GM21390 (cell line): ENCODE data around the gene EGFL6.
"Not testable (repeated sequence)": the region's sequence is repeated elsewhere in the genome, so short reads cannot be mapped to it uniquely, and the experiment has no call there.

Source experiments
- ATAC-seq: cut with Tn5 transposase; IDR thresholded peaks from one replicate; pipeline ENCODE4 v1.9.1; 2021; ENCODE audit not compliant: unreplicated experiment

The EGFL6 gene

DNA sequence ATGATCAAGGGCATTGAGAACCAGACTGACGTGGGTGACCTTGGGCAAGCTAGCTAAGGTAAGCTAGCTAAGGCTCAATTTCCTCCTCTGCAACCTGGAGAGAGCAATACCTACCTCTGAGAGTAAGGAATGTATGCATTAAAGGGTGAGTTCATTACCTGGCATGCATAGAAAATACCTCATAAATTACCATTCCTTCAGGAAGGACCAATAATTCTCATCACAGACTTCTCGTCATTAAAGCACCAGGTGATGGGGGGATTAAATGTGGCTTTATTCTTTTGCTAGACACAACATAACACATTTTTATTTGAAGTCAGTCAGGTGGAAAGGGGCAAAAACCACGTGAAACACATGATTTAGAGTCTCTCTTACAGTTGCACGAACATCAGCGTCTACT is 21.5 kb downstream of the EGFL6 start:
- ATAC-seq = no peak

DNA sequence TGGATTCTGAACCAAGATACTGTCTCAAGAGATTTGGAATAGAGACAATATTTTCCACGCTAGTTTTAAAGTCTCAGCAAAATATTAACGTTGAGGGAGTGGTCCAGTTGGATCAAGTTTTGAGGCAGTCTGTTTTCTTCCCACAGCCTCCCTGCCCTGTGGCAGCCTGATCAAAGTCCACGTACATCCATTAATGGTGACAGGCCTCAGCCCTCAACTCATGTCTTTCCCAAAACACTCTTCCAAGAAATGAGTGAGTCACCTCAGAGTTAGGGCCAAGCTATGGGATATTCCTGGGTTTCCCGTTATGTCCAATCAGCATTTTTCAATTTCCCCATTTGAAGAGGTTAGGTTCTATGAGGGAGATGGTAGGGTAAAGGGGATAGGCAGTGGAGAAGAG is 28.5 kb downstream of the EGFL6 start:
- ATAC-seq = no peak

DNA sequence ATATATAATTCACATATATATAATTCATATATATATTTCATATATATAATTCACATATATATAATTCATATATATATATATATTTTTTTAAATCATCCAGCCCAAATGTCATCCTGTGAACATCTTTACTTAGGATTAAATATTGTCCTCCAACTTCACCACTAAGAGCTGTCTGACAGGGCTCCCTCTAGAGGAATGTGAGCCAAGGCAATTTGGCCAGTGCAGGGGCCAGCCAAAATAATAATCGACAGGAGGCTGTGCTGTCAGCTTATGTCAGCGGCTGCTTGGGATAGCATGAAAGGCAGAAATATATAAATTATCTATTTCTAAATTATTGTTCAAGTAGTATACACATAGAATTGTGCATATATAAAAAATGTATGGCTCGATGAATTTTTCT is 29.5 kb downstream of the EGFL6 start:
- ATAC-seq = no peak

DNA sequence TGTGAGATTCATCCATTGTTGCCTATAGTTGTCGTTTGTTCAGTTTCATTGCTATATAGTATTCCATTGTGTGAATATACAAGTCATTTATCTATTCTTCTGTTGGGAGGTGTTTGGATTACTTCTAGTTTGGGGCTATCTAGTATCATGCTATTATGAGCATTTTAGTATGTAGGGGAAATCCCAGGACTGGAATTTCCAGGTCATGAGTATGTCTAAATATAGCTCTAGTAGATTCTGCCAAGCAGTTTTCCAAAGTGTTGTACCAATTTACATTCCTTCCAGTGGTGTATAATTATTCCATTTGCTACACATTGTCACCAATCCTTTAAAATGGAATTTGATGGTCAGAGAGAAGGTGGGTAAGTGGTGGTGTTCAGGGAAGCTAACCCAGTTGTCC is 30.1 kb downstream of the EGFL6 start:
- no peak for ATAC-seq

DNA sequence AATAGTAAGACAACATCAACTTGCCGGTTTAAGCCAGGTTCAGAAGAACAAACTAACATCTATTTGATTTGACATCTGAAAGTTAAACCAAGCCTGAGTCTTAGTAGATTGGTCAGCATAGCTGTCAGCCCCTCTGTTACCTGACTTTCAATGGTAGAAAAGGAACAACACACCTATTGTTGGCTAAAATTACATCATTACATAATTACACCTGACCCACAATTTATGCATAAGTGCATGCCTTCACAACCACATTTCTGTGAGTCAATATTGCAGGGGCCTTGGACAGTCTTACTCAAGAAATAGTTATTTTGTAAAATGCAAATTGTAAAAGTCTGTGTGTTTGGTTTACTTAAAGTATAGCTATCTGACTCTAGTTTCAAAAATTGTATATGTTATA is 36.2 kb downstream of the EGFL6 start:
- ATAC-seq = no peak

DNA sequence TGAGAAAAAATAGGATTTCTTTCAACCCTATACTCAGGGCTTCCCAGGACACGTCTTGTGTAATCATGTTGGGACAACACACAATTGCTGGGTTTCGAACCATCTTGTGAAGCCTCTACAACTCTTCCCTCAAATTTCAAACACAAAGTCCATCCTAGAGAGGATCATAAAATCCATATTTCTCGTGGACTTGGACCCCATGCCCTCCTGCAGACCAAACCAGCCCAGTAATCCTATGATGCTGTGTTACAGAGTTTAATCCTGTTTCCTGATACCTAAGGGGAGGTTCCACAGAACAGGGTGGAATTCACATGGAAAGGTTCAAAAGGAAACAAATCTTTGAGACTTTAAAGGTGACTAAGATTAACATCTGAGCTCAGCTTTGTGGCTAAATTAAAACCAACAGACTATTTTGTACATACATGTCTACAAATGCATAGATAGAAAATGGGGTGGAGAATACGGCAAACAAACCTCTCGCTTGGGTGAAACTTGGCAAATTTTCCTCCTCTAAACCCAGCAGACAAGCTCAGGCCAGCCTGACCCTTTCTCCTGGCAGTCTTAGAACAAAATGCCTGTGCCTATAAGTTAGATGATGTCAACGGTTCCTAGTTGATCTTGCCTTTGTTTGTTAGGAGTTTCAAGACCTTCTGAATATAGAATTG is 38.1 kb downstream of the EGFL6 start:
- ATAC-seq = no peak

DNA sequence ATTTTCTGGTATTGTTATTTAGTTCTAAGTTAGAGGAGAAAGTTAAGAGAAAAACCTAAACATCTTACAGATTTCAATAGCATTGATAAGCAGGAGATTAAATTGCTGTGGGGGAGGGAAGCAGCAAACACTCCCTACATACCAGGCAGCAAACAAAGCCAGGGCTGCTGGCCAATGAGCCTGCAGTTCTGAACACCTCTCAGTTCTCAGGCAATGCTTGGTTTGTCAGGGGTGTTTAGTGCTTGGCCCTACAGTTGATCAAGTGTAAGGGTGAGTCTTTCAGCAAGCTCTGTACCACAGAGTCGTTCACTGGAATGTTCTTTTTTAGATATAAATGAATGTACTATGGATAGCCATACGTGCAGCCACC is 38.6 kb downstream of the EGFL6 start:
- ATAC-seq = no peak

DNA sequence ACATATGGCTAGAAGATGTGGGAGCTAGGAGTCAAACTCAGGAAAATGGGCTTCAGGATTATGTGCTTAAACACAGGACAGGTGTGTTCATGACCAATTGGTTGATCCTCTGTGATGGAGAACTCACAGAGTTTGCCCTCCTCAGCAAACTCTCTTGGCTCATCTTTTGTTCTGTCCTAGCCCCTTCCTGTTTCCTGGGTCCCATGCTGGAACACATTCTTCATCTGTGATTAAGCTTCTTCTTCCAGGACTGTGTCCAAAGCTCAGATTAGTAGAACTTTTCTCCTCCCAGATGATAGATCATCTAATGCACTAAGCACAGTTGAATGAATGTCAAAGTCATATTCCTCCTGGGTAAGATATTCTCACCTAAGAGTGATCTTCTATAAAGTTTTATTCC is 44.8 kb downstream of the EGFL6 start:
- no peak for ATAC-seq

DNA sequence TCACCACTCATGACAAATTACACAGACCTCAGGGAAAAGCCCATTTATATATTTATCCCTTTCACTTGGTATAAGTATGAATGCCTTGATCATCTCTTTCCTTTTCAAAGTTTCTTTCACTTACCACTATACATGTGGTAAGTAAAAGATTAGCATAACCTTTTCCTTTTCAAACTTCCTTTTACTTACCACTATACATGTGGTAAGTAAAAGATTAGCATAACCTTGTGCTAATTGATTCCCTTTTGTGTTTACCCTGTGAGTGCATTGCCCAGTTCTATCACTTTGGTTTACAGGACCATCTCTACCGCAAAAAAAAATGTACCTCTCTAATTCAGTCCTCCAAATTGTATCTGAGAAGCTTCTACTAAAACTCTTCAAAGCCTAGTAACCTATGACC is 50.8 kb downstream of the EGFL6 start:
- ATAC-seq = no peak

DNA sequence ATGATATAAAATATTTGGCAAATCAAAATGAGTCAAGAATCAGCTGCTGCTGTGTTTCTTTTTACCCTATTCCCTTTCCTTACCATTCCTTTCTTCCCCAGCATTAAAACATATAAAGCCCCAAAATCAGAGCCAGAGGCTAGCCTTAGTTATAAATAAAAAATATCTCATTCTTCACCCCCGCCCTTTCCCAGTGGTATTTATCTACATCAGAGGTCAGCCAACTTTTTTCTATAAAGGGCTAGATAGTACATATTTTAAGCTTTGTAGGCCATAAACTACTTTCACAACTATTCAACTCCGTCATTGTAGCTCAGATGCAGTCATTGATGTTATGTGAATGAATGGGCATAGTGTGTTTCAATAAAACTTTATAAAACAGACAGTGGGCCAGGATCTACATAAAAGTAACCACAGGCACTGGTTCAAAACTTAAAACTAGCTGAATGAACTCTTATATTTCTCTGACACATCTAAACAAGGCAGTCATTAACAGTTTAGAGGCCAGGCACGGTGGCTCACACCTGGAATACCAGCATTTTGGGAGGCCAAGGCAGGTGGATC is 53.1 kb downstream of the EGFL6 start:
- no peak for ATAC-seq

DNA sequence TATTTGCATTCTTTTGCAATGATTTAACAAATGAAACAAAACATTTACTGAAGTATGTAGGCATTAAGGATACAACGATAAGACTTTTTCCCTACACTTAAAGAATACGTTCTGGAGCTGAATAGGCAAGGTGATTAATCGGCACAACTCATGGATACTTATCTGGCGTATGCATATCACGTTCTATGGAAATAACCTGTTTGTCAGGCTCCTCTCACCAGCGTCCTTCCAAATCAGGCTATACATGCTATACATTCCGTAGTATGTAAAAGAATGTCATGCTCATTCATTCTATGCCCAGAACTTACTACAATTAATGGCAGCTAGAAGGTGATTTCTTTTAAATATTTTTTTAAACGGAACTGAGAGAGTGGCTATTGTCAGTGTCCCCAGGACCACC is 57.9 kb downstream of the EGFL6 start:
- ATAC-seq = no peak

DNA sequence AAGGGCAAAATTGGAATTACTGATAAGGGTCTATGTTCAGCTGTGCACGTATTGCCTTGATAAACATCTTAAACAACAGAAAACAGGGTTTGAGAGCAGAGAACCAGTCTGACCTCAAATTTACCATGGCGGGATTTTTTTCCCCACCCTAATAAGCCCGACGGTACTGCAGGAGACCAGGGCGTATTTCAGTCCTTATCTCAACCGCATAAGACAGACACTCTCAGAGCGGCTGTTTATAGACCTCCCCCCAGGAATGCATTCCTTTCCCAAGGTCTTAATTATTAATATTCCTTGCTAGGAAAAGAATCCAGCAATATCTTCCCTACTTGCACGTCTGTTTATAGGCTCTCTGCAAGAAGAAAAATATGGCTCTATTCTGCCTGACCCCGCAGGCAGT is 67.8 kb downstream of the EGFL6 start:
- ATAC-seq = not testable (repeated sequence)

DNA sequence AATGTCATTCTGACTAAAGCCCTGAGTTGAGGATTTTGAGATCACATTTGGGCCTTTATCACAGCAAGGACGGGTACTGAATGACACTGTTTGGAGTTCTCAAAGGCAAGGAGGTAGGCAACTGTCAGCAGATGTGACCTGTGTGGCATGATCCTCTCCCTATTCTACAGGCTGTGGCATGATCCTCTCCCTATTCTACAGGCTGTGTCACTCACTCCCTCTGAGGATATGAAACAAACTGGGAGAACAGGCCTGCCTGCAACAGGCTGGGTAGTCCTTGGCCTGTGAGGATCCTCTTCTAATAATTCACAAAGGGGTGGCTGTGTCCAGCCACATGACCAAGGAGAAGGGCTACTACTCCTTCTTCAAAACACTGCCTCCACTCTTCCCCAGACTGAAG is 68.6 kb downstream of the EGFL6 start:
- no peak for ATAC-seq

DNA sequence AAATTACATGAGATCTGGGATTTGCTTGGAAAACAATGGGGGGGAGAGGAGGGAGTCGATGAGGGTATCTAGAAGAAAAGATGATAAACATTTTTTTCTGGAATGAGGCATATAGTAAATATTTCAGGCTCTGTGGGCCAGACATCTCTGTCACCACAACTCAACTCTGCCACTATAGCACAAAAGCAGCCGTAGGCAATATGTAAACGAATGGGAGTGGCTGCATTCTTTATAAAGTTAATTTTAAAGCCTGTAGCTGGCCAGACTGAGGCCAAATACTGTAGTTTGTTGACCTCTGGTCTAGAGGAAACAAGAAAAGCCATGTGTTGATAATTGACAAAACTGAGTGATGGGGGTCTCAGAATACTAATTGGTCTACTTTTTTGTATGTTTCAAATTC is 69.4 kb downstream of the EGFL6 start:
- ATAC-seq = no peak

DNA sequence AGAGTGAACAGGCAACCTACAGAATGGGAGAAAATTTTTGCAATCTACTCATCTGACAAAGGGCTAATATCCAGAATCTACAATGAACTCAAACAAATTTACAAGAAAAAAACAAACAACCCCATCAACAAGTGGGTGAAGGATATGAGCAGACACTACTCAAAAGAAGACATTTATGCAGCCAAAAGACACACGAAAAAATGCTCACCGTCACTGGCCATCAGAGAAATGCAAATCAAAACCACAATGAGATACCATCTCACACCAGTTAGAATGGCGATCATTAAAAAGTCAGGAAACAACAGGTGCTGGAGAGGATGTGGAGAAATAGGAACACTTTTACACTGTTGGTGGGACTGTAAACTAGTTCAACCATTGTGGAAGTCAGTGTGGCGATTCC is 72.3 kb downstream of the EGFL6 start:
- not testable (repeated sequence) for ATAC-seq

DNA sequence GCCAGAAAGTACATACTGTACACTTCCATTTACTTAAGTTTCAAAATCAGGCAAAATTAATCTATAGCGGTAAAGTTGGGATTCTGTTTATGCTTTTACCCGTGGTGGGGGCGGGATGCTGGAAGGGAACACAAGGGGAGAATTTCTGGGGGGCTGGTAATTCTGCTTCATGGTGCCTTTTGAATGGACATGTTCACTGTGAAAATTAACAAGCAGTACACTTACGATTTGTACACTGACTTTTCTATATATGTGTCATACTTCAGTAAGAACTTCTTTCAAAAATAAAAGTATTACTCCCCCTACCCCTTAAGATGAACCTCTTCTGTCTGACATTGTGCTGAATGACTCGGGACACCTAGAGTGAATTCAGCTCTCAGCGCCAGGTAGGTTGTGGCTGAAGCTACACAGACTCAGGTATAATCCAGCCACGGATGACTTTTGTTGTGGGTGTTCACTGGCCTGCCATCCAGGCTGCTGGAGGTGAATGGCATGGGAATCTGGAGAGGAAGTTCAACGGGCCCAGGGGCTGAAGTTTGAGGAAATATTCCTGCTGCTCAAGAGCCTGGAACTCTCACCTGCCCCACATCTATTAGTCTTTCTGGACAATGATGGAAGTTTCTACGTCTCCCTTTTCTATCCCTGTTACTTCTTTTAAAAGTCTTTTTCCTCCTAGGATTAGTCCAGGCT is 76.2 kb downstream of the EGFL6 start:
- ATAC-seq = no peak

DNA sequence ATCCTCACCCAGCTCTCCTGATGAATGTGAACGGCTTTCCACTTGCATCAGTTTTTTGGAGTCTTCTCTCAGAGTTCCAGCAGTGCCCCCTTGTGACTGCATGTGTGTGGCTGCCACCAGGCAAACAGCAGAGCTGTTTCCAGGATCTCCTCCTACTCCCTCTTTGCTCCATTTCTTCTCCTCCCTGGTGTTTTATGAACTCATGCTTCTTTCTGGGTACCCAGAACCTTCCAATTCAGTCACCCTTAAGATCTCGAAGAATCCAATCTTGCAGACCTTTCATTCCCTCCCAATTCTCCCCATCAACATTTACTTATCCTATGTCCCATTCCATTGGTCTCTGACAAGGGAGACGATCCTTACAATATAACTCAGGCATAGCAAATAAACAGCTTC is 76.8 kb downstream of the EGFL6 start:
- ATAC-seq = no peak

DNA sequence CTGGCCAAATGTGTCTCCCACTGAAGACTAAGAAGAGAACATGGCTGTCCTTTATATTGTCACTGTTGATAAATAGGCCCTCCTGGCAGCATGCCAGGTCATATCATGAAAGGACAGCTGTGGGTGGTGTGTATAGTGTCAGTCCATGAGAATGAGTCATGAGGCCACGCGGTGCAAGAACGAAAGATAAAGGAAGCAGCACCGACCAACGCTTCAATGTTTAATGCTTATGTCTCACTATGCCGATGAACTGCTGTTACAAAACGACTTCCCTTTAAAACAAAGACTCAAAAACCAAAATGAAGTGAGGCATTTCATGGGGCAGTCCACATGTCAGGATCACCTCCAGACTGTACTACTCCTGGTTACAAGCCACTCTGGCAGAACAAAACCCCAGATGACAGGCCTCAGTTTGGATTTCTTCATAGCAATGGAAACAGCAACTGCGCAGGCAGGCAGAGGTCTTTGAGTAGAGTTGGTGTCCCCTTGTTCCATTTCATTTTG is 78.4 kb downstream of the EGFL6 start:
- ATAC-seq = no peak

DNA sequence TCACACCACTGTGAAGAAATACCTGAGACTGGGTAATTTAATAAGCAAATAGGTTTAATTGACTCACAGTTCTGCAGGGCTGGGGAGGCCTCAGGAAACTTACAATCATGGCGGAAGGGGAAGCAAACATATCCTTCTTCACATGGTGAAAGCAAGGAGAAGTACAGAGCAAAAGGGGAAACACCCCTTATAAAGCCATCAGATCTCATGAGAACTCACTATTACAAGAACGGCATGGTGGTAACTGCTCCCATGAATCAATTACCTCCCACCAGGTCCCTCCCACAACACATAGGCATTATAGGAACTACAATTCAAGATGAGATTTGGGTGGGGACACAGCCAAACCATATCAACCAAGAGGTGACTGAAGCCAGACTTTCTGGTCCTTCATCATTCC is 78.9 kb downstream of the EGFL6 start:
- not testable (repeated sequence) for ATAC-seq

DNA sequence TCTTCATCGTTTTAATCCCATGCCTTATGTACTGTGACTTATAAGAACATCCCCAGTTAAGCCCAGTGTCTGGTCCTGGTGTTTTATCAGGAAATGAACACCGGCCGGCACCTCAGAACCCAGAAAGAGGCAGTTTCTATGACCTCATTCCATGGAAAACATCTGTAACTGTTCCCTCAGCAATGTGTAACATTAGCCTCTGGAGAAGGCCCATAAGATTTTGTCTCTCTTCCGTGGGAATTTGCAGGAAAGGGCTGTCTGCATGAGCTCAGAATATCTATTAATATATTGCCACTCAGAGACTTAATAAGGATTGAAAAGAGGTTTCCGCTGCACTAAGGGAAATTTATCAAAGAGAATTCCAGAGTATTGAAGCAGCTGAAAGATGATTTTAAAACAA is 80.4 kb downstream of the EGFL6 start:
- no peak for ATAC-seq

DNA sequence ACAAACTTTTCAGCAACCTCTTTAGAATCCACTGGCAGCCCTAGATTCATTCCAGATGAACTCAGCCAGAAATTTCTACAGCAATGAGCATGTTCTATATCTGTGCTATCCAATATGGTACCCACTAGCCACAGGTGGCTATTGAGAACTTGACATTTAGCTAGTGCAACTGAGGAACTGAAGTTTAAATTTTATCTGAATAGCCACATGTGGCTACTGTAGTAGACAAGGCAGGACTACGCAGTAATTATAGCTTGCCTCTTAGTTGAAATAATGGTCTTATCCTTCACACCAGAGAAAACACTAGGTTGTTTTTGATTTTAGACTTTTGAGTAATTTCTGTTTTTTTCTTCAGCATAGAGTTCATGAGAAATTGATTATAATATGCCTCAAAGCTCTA is 80.9 kb downstream of the EGFL6 start:
- ATAC-seq = no peak

DNA sequence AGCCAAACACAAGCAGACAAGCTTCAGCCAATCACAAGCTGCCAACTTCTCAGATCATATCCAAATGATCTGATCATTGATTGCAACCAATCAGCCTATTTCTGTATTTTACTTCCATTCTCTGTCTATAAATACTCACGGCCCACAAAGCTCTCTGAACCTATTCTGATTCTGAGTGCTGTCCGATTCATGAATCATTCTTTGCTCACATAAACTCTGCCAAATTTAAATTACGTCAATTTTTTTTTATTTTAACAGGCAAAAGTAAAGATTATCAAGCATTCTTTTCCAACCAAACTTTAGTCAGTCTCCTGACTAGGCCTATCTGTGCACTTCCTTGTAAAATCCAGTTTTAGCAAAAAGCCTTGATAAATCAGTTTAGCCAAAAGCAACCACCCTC is 81.7 kb downstream of the EGFL6 start:
- no peak for ATAC-seq
